ENCODE results near the gene FAM117B. TPM values are rescaled to one million over a fixed set of nuclear protein-coding genes. Genes with fewer than 3 reads are reported as not detected.
A peak's percentile ranks its signal among the peaks of the same experiment; 100 is the strongest.

FAM117B gene
- polyA plus RNA-seq, 2 of the 4 experiments (the other 2 are of a cell fraction), result 3.6 TPM

DNA sequence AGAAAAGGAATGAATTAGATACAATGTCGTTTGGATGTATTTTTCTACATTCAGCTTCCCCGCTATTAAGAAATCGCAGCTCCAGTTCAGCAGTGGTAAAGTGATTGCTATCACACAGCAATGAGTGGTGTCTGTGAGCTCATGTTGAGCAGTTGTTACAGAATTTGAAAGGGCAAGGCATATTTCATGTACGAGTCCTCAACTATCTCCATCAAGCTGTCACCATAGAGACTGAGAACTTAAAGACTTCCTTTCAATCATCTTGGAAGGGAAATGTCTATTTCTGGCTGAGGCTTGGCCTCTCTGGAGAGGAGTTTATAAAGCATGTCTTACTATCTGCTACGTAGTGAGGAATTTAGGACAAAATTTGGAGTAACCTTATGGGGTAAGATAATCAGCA lies 24.4 kb upstream of the FAM117B start:
- no peak overlapping the region for H3K4me2 ChIP-seq
- no peak for TF ChIP-seq ZC3H11A (IDR thresholded peaks at IDR 0.05)
- TF ChIP-seq BHLHE40 (IDR thresholded peaks at IDR 0.05; ENCODE audit: low read depth, low read length), result no peak
- TF ChIP-seq CHD2 (IDR thresholded peaks at IDR 0.05; ENCODE audit: low read length, partially characterized antibody), result no peak
- TF ChIP-seq FOSL2 (IDR thresholded peaks at IDR 0.05), result no peak
- no peak for TF ChIP-seq FOSL2 (CRISPR knock-in tag; IDR thresholded peaks at IDR 0.05)
- TF ChIP-seq PBX3 (IDR thresholded peaks at IDR 0.05), result no peak
- no peak for TF ChIP-seq MYC (IDR thresholded peaks at IDR 0.05; ENCODE audit: borderline replicate concordance, low read length)
- no peak for TF ChIP-seq ZNF302 (CRISPR knock-in tag; IDR thresholded peaks at IDR 0.05)
- TF ChIP-seq RNF2 (IDR thresholded peaks at IDR 0.05; ENCODE audit: borderline replicate concordance, low read depth), result no peak
- TF ChIP-seq CBX8 (IDR thresholded peaks at IDR 0.05), result no peak
- no peak for TF ChIP-seq EHMT2 (IDR thresholded peaks at IDR 0.05; ENCODE audit: low read depth)
- TF ChIP-seq ZFP36 (IDR thresholded peaks at IDR 0.05; ENCODE audit: borderline replicate concordance, partially characterized antibody), result no peak
- TF ChIP-seq, protein P1, sequence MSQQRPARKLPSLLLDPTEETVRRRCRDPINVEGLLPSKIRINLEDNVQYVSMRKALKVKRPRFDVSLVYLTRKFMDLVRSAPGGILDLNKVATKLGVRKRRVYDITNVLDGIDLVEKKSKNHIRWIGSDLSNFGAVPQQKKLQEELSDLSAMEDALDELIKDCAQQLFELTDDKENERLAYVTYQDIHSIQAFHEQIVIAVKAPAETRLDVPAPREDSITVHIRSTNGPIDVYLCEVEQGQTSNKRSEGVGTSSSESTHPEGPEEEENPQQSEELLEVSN (IDR thresholded peaks at IDR 0.05; ENCODE audit: borderline replicate concordance, low read depth), result no peak
- no peak for TF ChIP-seq BCL3 (IDR thresholded peaks at IDR 0.05)
- TF ChIP-seq POLR2A (IDR thresholded peaks at IDR 0.05; ENCODE audit: low read length), result no peak
- TF ChIP-seq HDAC2 (IDR thresholded peaks at IDR 0.05), result no peak
- no peak for TF ChIP-seq CHD4 (IDR thresholded peaks at IDR 0.05; ENCODE audit: borderline replicate concordance)
- no peak for TF ChIP-seq NPAS2 (CRISPR knock-in tag; IDR thresholded peaks at IDR 0.05; ENCODE audit: borderline replicate concordance)
- TF ChIP-seq MAFK (IDR thresholded peaks at IDR 0.05; ENCODE audit: partially characterized antibody), result no peak
- TF ChIP-seq MAX (IDR thresholded peaks at IDR 0.05), result no peak
- TF ChIP-seq HES2 (IDR thresholded peaks at IDR 0.05), result no peak
- ChIA-PET CTCF (interaction anchor here (1.2 kb wide), 1 partner anchor 260 kb away, joined by 3 read pairs; no protein-coding TSS in a partner anchor), POLR2A (no interaction called here)
- DNase-seq (ENCODE audit: low read depth in 1 of 2, low spot score in 1 of 2) (no peak), ATAC-seq (no peak), FAIRE-seq (no peak)
- H3K27ac ChIP-seq, result no peak overlapping the region
- H3K4me3 ChIP-seq, result no peak overlapping the region
- WGBS (ENCODE audit: missing lambda C conversion rate), result 71% methylated on average over 5 of the region's 5 CpGs
- H3K9me3 ChIP-seq, result no peaks in the 10 kb centered on the region
- H3K4me1 ChIP-seq, result no peaks in the 10 kb centered on the region

DNA sequence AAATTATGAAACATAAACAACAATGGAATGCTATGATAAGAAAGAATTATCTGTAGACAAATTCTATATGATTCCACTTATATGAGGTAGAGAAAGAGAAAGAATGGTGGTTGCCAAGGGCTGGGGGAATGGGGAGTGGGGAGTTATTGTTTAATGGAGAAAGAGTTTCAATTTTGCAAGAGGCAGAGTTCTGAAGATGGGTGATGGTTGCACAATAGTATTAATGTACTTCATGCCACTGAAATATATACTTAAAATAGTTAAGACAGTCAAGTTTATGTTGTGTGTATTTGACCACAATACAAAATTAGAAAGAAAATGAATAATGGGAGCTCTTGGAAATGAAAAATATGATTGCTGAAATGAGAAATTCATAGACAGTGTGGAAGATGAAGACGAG lies 22.6 kb upstream of the FAM117B start:
- Histone ChIP-seq H3K4me2 (no peak overlapping the region), H3K27ac (no peak overlapping the region), H3K4me3 (no peak overlapping the region), H3K4me1 (no peaks in the 10 kb centered on the region), H3K9me3 (no peaks in the 10 kb centered on the region)
- FAIRE-seq (no peak), DNase-seq (ENCODE audit: low read depth in 1 of 2, low spot score in 1 of 2) (no peak), ATAC-seq (no peak)
- POLR2A ChIA-PET, result no interaction called here
- TF ChIP-seq CEBPB (IDR thresholded peaks at IDR 0.05) (peak in 1 of 2 experiments; percentile 14; a peak in 2 of 4 replicates), RFX5 (IDR thresholded peaks at IDR 0.05) (no peak), JUNB (IDR thresholded peaks at IDR 0.05) (no peak), ZC3H11A (IDR thresholded peaks at IDR 0.05) (no peak), PHF8 (IDR thresholded peaks at IDR 0.05; ENCODE audit: borderline replicate concordance, low read depth) (no peak), RCOR1 (IDR thresholded peaks at IDR 0.05; ENCODE audit: low read depth, low read length) (no peak), CHD2 (IDR thresholded peaks at IDR 0.05; ENCODE audit: low read length, partially characterized antibody) (no peak)
- TF ChIP-seq, protein P2, sequence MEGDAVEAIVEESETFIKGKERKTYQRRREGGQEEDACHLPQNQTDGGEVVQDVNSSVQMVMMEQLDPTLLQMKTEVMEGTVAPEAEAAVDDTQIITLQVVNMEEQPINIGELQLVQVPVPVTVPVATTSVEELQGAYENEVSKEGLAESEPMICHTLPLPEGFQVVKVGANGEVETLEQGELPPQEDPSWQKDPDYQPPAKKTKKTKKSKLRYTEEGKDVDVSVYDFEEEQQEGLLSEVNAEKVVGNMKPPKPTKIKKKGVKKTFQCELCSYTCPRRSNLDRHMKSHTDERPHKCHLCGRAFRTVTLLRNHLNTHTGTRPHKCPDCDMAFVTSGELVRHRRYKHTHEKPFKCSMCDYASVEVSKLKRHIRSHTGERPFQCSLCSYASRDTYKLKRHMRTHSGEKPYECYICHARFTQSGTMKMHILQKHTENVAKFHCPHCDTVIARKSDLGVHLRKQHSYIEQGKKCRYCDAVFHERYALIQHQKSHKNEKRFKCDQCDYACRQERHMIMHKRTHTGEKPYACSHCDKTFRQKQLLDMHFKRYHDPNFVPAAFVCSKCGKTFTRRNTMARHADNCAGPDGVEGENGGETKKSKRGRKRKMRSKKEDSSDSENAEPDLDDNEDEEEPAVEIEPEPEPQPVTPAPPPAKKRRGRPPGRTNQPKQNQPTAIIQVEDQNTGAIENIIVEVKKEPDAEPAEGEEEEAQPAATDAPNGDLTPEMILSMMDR (IDR thresholded peaks at IDR 0.05), result no peak
- WGBS (ENCODE audit: missing lambda C conversion rate), result 72% methylated on average over 1 of the region's 1 CpG
- CTCF ChIA-PET, result interaction anchor here (1.7 kb wide), 1 partner anchor 23 kb away, joined by 6 read pairs; no protein-coding TSS in a partner anchor
